H9 (cell line): ENCODE measurements around the gene BTBD6. TPM values are rescaled to one million over a fixed set of nuclear protein-coding genes. Genes with fewer than 3 reads are reported as not detected.

Experiments used
- DNase-seq: peaks from one replicate; pipeline ENCODE4 v3.0.0-alpha.2; 2017
- H2AFZ ChIP-seq: one replicate; pipeline ENCODE4 v1.6.1; 2013; ENCODE audit warnings: mild to moderate bottlenecking, low read length, control low read depth, moderate library complexity
- H2AK5ac ChIP-seq: 2 replicates; pipeline ENCODE4 v1.6.1; 2013; ENCODE audit warnings: low read length, control low read depth, mixed read lengths; ENCODE audit not compliant: insufficient read length
- H2BK120ac ChIP-seq: one replicate; pipeline ENCODE4 v1.6.1; 2013; ENCODE audit warnings: low read depth, mild to moderate bottlenecking, low read length, control low read depth, inconsistent platforms; ENCODE audit not compliant: poor library complexity, severe bottlenecking
- H2BK12ac ChIP-seq: 2 replicates; pipeline ENCODE4 v1.6.1; 2013; ENCODE audit warnings: low read length, control low read depth, mixed read lengths, low read depth; ENCODE audit not compliant: insufficient read length
- H2BK15ac ChIP-seq: 2 replicates; pipeline ENCODE4 v1.6.1; 2013; ENCODE audit warnings: low read depth, low read length, control low read depth
- H2BK20ac ChIP-seq: one replicate; pipeline ENCODE4 v1.6.1; 2013; ENCODE audit warnings: low read depth, mild to moderate bottlenecking, low read length, control low read depth, inconsistent platforms; ENCODE audit not compliant: poor library complexity, severe bottlenecking
- H2BK5ac ChIP-seq: 2 replicates; pipeline ENCODE4 v1.6.1; 2013; ENCODE audit warnings: low read length, control low read depth, mixed read lengths; ENCODE audit not compliant: insufficient read length
- H3K14ac ChIP-seq: 2 replicates; pipeline ENCODE4 v1.6.1; 2013; ENCODE audit warnings: low read length, control low read depth; ENCODE audit not compliant: insufficient read depth
- H3K18ac ChIP-seq: 2 replicates; pipeline ENCODE4 v1.6.1; 2013; ENCODE audit warnings: low read depth, mild to moderate bottlenecking, mixed read lengths, low read length, control low read depth; ENCODE audit not compliant: insufficient read length
- H3K23ac ChIP-seq: 2 replicates; pipeline ENCODE4 v1.6.1; 2013; ENCODE audit warnings: low read length, control low read depth, mixed read lengths, low read depth; ENCODE audit not compliant: insufficient read length
- H3K23me2 ChIP-seq: 2 replicates; pipeline ENCODE4 v1.6.1; 2013; ENCODE audit warnings: low read depth, mild to moderate bottlenecking, mixed read lengths, low read length, control low read depth; ENCODE audit not compliant: insufficient read length, poor library complexity, severe bottlenecking
- H3K27ac ChIP-seq: 2 replicates; pipeline ENCODE4 v1.5.1; 2013; ENCODE audit warnings: low read length, control low read depth, mixed read lengths, low read depth; ENCODE audit not compliant: insufficient read length
- H3K27me3 ChIP-seq: 2 replicates; pipeline ENCODE4 v1.6.1; 2013; ENCODE audit warnings: low read length, control low read depth, inconsistent platforms; ENCODE audit not compliant: insufficient read depth
- H3K4ac ChIP-seq: 2 replicates; pipeline ENCODE4 v1.6.1; 2013; ENCODE audit warnings: low read depth, mild to moderate bottlenecking, control low read depth, inconsistent platforms, low read length, moderate library complexity
- H3K4me1 ChIP-seq: 2 replicates; pipeline ENCODE4 v1.6.1; 2013; ENCODE audit warnings: low read length, control low read depth, inconsistent platforms; ENCODE audit not compliant: insufficient read depth
- H3K4me2 ChIP-seq: 2 replicates; pipeline ENCODE4 v1.6.1; 2013; ENCODE audit warnings: low read length, control low read depth, mixed read lengths; ENCODE audit not compliant: insufficient read length, insufficient read depth
- H3K56ac ChIP-seq: 2 replicates; pipeline ENCODE4 v1.6.1; 2013; ENCODE audit warnings: low read depth, mild to moderate bottlenecking, mixed read lengths, low read length, control low read depth; ENCODE audit not compliant: insufficient read length
- H3K79me1 ChIP-seq: 2 replicates; pipeline ENCODE4 v1.6.1; 2013; ENCODE audit warnings: low read depth, mild to moderate bottlenecking, moderate library complexity, low read length, control low read depth, inconsistent platforms; ENCODE audit not compliant: insufficient read depth, poor library complexity, severe bottlenecking
- H3K79me2 ChIP-seq: 2 replicates; pipeline ENCODE4 v1.6.1; 2013; ENCODE audit warnings: low read length, control low read depth, inconsistent platforms; ENCODE audit not compliant: insufficient read depth
- H3K9ac ChIP-seq: 2 replicates; pipeline ENCODE4 v1.6.1; 2013; ENCODE audit warnings: low read length, control low read depth, mixed read lengths; ENCODE audit not compliant: insufficient read length; ENCODE audit errors: extremely low read depth
- H3K9me3 ChIP-seq: one replicate; pipeline ENCODE4 v1.6.1; 2013; ENCODE audit warnings: low read depth, low read length, inconsistent platforms; ENCODE audit not compliant: control insufficient read depth
- H3T11ph ChIP-seq: one replicate; pipeline ENCODE4 v1.6.1; 2013; ENCODE audit warnings: mild to moderate bottlenecking, low read length, control low read depth, inconsistent platforms
- H4K20me1 ChIP-seq: one replicate; pipeline ENCODE4 v1.6.1; 2013; ENCODE audit not compliant: control insufficient read depth, insufficient read length, insufficient read depth
- H4K5ac ChIP-seq: 2 replicates; pipeline ENCODE4 v1.6.1; 2013; ENCODE audit warnings: low read depth, mild to moderate bottlenecking, mixed read lengths, low read length, control low read depth; ENCODE audit not compliant: insufficient read length
- H4K8ac ChIP-seq: replicated peaks from 2 replicates; pipeline ENCODE4 v1.6.1; 2013; ENCODE audit warnings: low read length, control low read depth, mixed read lengths, low read depth; ENCODE audit not compliant: insufficient read length
- H4K91ac ChIP-seq: 2 replicates; pipeline ENCODE4 v1.6.1; 2013; ENCODE audit warnings: low read depth, mild to moderate bottlenecking, moderate library complexity, mixed read lengths, low read length, control low read depth; ENCODE audit not compliant: insufficient read length
- H3K27ac Mint-ChIP-seq, 3 experiments: 2 replicates in 2 of 3; 3 replicates in 1 of 3; pipeline ENCODE4 v1.8.0; 2020 to 2021; ENCODE audit warnings: mixed read lengths in 3 of 3, mild to moderate bottlenecking in 1 of 3, moderate library complexity in 1 of 3
- H3K27me3 Mint-ChIP-seq: 2 replicates; pipeline ENCODE4 v1.8.0; 2021; ENCODE audit warnings: low read depth, mild to moderate bottlenecking, moderate library complexity, mixed read lengths
- H3K36me3 Mint-ChIP-seq, 3 experiments: 2 replicates in 2 of 3; 3 replicates in 1 of 3; pipeline ENCODE4 v1.8.0; 2020 to 2021; ENCODE audit warnings: low read depth in 3 of 3, mixed read lengths in 3 of 3; ENCODE audit not compliant: insufficient read depth in 1 of 3
- H3K4me1 Mint-ChIP-seq, 2 experiments: 2 replicates each; pipeline ENCODE4 v1.8.0; 2020; ENCODE audit warnings: mixed read lengths in 2 of 2
- H3K4me3 Mint-ChIP-seq, 2 experiments: 2 replicates in 1 of 2; 3 replicates in 1 of 2; pipeline ENCODE4 v1.8.0; 2020 to 2021; ENCODE audit warnings: mild to moderate bottlenecking in 2 of 2, mixed read lengths in 2 of 2, moderate library complexity in 1 of 2
- H3K9me3 Mint-ChIP-seq, 2 experiments: 2 replicates in 1 of 2; 3 replicates in 1 of 2; pipeline ENCODE4 v1.8.0; 2020; ENCODE audit warnings: mild to moderate bottlenecking in 2 of 2, mixed read lengths in 2 of 2, moderate library complexity in 1 of 2
- CTCF ChIP-seq: fragments of 200-600 bp; sonication (generic); conservative IDR thresholded peaks from 3 replicates; pipeline ENCODE4 v1.8.0; 2021; ENCODE audit warnings: antibody characterized with exemption, mild to moderate bottlenecking
- WGBS: extraction: QIAGEN DNeasy Blood & Tissue Kit; methylation state at CpG from one replicate; pipeline ENCODE4 v1.1.7; 2013; ENCODE audit warnings: missing lambda C conversion rate, low lambda C conversion rate, mixed read lengths; ENCODE audit not compliant: insufficient read length; ENCODE audit errors: extremely low coverage; 5-methylcytosine and 5-hydroxymethylcytosine counted together
- total RNA-seq: library from RNA; stranded (reverse); gene quantifications from 2 replicates; pipeline ENCODE4 v1.2.1, GENCODE V29; 2021

Gene BTBD6
- total RNA-seq, 1 experiment from 2014 or later, result 23.3 TPM

GRCh38 chr14:105204206-105204930 is 44.0 kb upstream of the BTBD6 start:
- no CpG with 5 or more reads among the region's 24 CpGs for WGBS
- DNase-seq, result no peak
- Histone ChIP-seq H3T11ph (no peak overlapping the region), H2BK20ac (no peak overlapping the region), H3K23ac (no peak overlapping the region), H4K8ac (no peak overlapping the region), H3K9me3 (no peaks in the 10 kb centered on the region), H3K9ac (no peak overlapping the region), H3K27me3 (no peaks in the 10 kb centered on the region), H3K79me1 (no peaks in the 10 kb centered on the region), H3K4me2 (no peak overlapping the region), H3K18ac (no peak overlapping the region), H3K4ac (no peak overlapping the region), H2BK12ac (no peak overlapping the region), H4K20me1 (no peaks in the 10 kb centered on the region), H2AFZ (no peak overlapping the region), H3K14ac (no peak overlapping the region), H3K27ac (no peak overlapping the region), H4K91ac (no peak overlapping the region), H2AK5ac (no peak overlapping the region), H3K4me1 (no peaks in the 10 kb centered on the region), H3K23me2 (no peaks in the 10 kb centered on the region), H4K5ac (no peak overlapping the region), H2BK5ac (no peak overlapping the region), H3K79me2 (no peaks in the 10 kb centered on the region), H2BK15ac (no peak overlapping the region), H2BK120ac (no peak overlapping the region), H3K56ac (no peak overlapping the region)
- no peaks in the 10 kb centered on the region for H3K9me3 Mint-ChIP-seq
- H3K27ac Mint-ChIP-seq, result peak overlapping the region in 1 of 3 experiments; percentile 48; a peak in 1 of 7 replicates
- peaks cover 9% of the 10 kb centered on the region for H3K27me3 Mint-ChIP-seq
- peaks cover 0 to 3% of the 10 kb centered on the region in 2 experiments; a peak in 3 of 4 replicates for H3K4me1 Mint-ChIP-seq
- H3K4me3 Mint-ChIP-seq, result no peak overlapping the region
- no peaks in the 10 kb centered on the region for H3K36me3 Mint-ChIP-seq
- TF ChIP-seq CTCF, result no peak
